Activated CD4-positive, alpha-beta T cell treated with anti-CD3 and anti-CD28 coated beads for 4 hours (primary cell): ENCODE data around the gene URM1.
A peak's percentile ranks its signal among the peaks of the same experiment; 100 is the strongest.
"Not testable (repeated sequence)": the region's sequence is repeated elsewhere in the genome, so short reads cannot be mapped to it uniquely, and the experiment has no call there.

Source experiments
- DNase-seq, 2 donors: peaks; one replicate each; pipeline ENCODE4 v3.0.0-alpha.2; 2020

URM1 gene

DNA sequence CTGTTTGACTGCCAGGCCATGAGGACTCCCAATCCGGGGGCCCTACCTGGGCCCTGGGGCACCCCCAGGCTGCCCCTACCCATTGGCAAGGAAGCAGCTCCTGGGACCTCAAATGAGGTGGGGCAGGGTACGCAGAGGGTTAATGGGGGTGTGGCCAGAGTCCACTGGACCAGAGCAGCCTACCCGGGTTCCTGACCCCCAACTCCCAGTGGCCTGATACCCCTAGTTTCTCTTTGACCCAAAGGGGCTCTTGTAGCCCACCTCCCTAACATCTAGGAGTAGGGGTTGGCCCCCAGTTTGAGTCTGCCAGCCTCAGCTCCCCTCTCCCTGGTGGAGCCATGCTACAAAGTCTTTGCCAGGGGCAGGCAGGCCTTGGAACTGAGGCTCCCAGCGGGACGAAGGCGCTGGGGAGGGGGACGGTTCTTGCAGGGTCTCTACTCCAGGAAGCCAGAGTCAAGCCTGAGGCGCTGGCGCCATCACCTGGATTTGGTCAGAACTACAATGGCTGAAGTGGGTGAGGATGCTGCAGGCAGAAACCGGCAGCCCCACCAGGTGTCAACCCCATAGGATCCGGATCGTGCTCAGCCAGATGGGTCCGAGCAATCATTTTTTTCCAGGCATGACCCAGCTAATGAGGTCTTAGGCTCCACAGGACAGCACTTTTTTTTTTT is 41.1 kb downstream of the URM1 start:
- peak; percentile 15 to 49 for DNase-seq

DNA sequence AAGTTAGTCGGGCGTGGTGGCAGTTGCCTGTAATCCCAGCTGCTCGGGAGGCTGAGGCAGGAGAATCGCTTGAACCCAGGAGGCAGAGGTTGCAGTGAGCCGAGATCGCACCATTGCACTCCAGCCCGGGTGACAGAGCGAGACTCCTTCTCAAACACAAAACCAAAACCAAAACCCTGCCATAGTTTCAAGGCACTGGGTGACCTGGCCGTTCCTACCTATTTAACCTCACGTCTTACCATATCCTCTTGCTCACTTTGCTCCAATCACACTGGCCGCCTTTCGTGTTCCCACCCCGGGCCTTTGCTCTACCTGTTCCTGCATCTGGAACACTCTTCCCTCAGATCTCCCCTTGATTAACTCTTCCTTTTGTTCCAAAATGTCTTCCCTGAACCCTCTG is 42.6 kb downstream of the URM1 start:
- DNase-seq, result not testable (repeated sequence)

DNA sequence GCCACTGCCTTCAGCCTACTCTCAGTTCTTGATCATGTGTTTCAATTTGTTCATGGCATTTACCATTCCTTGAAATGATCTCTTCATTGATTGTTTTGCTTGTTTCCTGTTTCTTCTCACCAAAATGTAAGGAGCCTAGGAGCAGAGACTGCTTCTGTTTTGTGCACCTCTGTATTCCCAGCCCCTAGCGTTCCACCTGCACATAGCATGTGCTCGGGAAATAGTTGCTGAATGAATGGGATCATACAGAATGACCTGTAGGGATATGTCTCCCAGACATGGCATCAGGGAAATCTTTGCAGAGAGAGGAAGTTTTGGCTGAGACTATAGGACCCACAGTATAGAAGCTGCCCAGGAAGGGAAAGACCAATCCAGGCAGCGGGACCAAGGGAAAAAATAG is 43.3 kb downstream of the URM1 start:
- DNase-seq, result no peak

DNA sequence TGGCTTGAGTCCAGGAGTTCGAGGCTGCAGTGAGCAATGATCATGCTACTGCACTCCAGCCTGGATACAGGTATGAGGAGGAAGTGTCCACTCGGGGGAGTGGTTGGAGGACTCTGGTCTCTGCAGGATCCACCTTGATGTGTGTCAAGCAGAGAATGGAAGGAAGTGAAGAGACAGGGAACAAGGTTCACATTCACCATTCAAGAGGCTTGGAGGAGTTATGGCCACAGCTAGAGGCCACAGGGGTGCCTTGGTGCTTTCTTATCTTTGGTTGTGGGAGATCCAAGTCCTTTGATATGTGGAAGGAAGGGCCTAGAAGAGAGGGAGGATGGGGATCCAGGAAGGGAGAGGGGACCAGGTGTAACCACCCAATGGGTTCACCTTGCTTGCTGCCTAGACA is 44.1 kb downstream of the URM1 start:
- no peak for DNase-seq

DNA sequence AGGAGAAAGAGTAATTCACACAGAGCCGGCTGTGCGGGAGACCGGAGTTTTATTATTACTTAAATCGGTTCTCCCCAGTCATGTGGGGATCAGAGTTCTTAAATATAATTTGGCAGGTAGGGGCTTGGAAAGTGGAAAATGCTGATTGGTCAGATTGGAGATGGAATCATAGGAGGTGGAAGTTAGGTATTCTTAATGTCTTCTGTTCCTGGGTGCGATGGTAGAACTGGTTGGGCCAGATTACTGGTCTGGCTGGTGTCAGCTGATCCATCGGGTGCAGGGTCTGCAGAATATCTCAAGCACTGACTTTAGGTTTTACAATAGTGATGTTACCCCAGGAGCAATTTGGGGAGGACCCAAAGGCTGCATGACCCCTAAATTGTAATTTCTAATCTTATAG is 44.8 kb downstream of the URM1 start:
- no peak for DNase-seq

DNA sequence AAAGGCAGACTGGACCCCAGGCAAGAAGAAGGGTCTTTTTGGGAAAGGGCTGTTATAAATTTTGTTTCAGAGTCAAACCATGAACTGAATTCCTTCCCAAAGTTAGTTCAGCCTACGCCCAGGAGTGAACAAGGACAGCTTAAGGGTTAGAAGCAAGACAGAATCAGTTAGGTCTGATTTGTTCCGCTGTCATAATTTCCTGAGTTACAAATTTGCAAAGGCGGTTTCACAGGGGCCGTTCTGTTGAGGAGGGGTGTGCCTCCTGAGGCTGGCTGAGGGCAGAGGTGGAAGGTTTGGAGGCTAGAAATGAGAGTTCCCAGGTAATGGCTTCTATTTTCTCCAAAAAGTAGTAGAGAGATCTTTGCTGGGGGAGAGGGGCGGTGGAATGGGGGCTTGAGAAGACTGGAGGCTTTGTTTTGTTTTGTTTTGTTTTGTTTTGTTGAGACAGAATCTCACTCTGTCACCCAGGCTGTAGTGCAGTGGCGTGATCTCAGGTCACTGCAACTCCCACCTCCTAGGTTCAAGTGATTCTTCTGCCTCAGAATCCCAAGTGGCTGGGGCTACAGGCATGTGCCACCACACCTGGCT is 45.4 kb downstream of the URM1 start:
- no peak for DNase-seq

DNA sequence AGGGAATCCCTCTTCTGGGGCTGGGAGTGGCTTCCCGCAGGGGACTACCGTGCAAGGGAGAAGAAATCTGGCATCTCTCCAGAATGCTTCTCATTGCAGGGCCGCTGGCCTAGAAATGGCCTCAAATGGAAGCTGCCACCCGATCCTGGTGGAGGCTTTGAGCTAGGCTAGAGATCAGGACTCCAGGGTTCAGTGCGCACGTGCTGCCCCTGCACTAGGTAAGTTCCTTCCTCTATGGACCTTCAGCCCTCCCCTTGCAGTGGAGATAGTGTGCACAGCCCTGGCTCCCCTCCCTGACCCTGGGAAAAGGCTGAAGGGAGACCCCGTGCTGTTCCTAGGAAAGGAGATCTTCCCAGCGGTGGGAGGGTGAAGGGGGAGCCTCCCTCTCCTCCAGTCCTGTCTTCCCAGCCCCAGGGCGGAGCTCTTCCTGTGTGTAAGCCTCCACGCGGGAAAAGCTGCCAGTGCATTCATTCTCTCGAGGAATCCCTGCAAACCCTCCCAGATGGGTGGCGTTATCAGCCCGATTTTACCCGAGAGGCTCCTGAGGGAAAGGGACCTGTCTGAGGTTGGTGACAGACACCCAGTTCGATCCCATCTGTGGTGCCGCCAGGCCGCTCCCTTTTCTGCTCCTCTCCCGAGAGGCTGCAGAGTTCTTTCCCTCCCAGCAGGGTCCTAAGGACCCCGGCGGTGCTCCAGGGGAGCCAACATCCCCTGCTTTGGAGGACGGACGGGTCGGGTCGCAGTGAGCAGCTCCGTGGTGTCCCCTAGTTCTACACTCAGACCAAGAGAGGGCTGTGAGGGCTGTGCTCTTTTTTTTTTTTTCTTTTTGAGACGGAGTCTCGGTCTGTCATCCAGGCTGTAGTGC is 48.1 kb downstream of the URM1 start:
- DNase-seq, result no peak

DNA sequence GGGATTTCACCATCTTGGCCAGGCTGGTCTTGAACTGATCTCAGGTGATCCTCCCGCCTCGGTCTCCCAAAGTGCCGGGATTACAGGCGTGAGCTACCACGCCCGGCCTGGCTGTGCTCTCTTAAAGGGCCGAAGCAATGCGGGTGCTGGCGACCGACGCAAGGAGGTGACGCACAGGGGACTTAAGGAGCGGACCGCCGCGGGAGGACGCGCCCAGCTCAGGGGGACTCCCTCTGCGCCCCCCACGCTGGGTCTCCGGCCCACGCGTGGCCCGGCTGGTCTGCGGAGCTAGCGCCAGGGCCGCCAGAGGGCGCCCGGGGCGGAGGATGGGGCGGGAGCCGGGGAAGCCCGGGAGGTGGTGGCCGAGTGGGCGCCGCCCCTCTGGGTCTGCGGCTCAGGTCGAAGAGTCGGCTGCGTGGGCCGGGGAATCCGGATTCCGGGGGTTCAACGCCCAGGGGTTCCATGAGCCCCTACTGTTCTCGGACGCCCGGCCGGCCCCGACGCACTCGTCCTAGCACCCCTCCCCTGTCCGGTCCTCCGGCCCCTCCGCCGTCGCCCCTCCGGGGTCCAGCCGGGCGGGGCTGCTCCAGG is 49.0 kb downstream of the URM1 start:
- peak; percentile 63 to 66 for DNase-seq

DNA sequence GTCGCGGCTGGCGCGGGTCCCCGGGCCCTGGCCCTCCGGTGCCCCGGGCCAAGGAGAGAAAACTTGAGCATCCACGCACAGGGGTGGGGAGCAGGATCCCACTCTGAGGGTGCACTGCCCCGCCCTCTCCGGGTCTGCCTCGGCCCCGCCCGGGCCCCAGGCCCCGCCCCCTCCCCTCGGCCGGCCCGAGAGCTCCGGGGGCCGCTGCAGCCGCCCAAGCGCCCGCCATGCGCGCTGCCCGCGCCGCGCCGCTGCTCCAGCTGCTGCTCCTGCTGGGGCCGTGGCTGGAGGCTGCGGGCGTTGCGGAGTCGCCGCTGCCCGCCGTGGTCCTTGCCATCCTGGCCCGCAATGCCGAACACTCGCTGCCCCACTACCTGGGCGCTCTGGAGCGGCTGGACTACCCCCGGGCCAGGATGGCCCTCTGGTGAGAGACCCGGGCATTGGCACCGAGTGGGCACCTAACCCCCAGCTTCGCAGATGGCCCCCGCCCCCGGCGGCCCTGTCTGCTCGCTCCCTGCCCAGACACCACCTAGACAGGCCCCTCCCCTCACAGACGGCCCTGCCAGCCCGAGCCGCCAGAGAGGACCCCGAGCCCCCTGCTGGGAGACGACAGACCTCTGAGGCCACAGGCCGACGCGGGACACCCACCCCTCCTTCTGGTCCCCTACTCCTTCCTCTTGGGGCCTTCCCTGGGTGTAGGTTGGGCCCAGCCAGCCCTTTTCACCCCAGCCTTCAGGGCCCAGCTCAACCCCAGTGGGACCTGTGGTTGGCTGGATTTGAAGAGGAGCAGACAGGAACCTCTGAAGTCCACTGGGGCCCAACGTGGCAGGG is 49.7 kb downstream of the URM1 start, which contains the start of gene CERCAM:
TSS of gene CERCAM (plus strand) at position 207 of the 831 bp plus-strand sequence. CDS start at position 228, 21 bp downstream.
- DNase-seq, result peak; percentile 38 to 41

DNA sequence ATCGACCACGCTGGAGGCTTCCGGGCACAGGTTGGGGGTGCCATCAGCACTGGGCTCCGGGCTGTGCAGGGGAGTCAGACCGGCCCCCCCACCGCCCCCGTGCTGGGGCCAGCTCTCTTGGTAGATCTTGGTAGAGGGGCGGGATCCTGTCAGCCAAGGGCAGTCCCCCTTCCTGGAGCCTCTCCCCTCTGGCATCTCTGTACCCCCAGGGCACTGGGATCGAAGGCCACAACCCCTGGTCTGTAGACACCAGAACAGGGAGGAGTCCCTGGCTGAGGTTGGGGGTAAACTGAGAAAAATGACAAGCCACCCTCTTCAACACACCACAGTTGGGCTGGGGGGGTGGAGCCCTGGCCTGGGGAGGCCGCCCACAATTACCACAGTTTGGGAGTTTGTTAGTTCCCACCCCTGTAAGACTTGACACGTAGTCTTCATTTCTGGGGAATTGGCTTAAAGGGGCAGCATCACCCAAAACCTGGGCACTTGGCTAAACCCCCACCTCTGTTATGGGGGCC is 50.4 kb downstream of the URM1 start:
- no peak for DNase-seq

DNA sequence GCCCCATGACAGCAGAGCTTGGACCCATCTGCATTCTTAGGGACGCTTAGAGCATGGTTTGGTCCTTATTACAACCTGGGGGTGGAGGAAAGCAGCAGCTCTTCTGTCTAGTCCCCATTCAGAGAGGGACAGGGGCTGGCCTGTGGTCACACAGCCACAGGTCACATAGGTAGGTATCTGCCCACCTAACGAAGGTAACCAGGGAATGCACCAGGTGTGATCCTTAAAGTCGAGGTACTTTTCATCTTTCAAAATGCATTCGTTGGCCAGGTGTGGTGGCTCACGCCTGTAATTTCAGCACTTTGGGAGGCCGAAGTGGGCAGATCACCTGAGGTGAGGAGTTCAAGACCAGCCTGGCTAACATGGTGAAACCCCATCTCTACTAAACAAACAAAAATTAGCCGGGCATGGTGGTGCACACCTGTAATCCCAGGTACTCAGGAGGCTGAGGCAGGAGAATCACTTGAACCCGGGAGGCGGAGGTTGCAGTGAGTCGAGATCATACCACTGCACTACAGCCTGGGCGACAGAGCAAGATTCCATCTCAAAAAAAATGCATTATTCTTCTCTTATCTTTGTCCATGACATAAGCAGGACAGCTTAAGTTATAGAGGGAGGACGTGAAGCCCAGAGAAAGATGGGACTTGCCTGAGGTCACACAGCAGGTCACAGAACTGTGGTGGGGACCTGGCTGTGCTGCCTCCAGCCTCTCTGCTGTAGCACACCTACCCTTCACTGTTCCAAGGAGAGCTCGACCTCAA is 51.0 kb downstream of the URM1 start:
- DNase-seq, result not testable (repeated sequence)

DNA sequence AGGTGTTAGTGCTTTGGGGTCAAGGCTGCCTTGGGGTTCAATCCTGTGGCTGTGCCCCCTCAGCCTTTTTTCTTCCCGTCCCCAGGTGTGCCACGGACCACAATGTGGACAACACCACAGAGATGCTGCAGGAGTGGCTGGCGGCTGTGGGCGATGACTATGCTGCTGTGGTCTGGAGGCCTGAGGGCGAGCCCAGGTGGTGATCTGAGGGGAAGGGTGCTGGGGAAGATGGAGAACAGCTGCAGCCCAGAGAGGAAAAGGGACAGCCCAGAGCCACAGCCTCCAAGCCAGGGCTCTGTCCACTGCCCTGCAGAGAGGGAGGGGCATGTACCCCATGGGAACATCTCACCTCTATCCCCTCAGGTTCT is 51.6 kb downstream of the URM1 start:
- no peak for DNase-seq

DNA sequence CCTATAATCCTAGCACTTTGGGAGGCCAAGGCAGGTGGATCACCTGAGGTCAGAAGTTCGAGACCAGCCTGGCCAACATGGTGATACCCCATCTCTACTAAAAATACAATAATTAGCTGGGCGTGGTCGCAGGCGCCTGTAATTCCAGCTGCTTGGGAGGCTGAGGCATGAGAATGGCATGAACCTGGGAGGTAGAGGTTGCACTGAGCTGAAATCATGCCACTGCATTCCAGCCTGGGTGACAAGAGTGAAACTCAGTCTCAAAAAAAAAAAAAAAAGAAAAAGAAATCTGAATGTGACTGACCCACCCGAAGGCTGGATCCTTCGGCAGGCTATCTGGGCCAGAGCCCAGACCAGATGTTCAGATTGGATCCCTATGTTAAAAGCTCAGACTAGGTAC is 52.2 kb downstream of the URM1 start:
- DNase-seq, result not testable (repeated sequence)

DNA sequence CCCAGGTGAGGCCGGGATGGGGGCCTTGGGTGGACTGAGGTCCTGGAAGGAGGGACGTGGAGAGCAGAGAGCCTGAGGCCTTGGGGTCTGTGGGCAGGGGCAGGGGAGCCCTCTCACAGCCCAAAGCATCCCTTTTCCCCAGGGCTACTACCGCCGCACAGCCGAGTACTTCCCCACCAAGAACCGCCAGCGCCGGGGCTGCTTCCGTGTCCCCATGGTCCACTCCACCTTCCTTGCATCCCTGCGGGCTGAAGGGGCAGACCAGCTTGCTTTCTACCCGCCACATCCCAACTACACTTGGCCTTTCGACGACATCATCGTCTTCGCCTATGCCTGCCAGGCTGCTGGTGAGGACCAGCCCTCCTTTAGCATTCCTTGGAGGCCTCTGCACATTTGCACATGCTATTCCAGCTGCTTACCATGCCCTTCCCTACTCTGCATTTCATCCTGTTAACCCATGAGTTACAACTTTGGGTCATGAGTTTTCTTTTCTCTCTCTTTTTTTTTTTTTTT is 53.1 kb downstream of the URM1 start:
- DNase-seq, result no peak

DNA sequence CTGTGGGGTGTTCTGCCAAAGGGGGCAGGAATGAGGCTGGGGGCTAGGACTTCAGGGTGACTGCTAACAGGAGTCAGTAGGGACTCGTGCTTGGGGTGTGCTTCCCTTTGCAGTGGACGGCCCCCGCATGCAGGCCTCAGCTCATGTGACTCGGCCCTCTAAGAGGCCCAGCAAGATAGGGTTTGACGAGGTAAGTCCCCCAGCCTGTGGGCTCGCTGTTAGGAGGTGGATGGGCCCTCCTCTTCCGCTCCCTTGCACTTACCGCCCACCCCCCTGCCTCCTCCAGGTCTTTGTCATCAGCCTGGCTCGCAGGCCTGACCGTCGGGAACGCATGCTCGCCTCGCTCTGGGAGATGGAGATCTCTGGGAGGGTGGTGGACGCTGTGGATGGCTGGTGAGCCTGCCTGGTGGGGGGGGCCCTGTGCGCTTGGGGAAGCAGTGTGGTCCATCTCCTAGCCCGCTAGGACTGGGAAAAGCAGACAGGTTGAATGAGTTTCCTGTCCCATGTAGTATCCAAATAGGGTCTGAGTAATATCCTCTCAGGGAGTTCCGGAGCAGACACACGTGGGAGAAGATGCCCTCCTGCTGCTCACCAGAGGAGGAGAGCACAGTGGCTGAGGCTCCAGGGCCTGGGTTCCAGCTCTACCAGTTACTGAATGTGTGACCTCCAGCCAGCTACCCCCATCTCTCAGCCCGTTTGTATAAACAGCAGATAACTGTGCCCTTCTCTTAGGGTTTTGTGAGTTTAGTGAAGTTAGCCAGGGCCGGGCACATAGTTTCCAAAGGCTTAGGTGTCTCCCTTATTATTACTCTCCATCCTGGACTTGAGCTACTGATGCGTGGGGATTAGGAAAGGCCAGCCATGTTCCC is 57.7 kb downstream of the URM1 start:
- DNase-seq, result no peak

DNA sequence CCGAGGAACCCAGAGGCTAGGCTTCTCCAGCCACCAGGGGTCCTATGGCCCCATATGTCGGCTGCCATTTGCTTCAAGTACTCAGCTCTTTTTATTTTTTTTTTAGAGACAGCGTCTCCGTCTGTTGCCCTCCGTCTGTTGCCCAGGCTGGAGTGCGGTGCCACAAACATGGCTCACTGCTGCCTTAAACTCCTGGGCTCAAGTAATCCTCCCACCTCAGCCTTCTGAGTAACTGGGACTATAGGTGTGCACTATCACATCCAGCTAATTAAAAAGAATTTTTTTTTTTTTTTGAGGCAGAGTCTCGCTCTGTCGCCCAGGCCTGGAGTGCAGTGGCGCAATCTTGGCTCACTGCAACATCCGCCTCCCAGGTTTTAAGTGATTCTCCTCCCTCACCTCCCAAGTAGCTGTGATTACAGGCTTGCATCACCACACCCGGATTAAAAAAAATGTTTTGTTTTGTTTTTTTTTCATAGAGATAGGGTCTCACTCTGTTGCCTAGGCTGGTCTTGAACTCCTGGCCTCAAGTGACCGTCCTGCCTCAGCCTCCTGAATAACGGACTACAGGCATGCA is 58.4 kb downstream of the URM1 start:
- DNase-seq, result no peak

DNA sequence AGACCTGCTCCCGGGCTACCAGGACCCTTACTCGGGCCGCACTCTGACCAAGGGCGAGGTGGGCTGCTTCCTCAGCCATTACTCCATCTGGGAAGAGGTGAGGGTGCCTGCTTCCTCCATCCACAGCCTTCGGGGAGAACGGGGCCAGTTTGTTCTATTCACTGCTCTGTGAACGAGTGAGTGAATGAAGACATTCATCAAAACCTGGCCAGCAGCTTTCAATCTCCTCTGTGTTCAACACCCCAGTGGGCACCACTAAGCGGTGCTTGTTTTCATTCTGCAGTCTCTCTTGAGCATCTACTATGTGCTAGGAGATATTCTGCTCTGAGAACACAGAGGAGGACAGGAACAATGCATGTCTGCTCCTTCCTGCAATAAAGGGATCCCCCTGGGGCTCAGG is 60.0 kb downstream of the URM1 start:
- DNase-seq, result no peak

DNA sequence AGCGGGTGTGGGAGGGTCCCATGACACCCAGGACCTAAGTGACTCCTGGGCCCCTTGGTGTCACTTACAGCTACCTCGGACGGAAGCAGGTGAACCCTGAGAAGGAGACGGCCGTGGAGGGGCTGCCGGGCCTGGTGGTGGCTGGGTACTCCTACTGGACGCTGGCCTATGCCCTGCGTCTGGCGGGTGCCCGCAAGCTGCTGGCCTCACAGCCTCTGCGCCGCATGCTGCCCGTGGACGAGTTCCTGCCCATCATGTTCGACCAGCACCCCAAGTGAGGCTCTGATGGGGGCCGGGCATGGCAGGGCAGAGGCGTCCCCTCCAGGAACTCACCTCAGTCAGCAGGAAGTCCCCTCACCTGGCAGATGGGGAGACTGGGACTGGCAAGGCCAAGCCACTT is 63.2 kb downstream of the URM1 start:
- no peak for DNase-seq

DNA sequence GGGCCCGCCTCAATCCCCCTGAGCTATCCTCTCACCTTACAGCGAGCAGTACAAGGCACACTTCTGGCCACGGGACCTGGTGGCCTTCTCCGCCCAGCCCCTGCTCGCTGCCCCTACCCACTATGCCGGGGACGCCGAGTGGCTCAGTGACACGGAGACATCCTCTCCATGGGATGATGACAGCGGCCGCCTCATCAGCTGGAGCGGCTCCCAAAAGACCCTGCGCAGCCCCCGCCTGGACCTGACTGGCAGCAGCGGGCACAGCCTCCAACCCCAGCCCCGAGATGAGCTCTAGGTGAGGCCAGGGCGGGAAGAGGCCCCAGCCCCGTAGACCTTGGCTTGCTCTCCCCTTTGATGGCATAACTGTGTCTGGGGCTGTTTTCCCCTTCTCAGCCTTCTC is 64.4 kb downstream of the URM1 start:
- no peak for DNase-seq
